NB4 (cell line): Measurements from ENCODE around the gene EBF4.

ENCODE experiments used
- CTCF ChIP-seq: IDR thresholded peaks from one replicate; pipeline ENCODE4 v1.5.1; 2012; ENCODE audit warnings: low read depth, low read length
- MAX ChIP-seq: IDR thresholded peaks from 2 replicates; pipeline ENCODE4 v1.6.1; 2011; ENCODE audit warnings: low read depth, low read length
- POLR2A ChIP-seq: IDR thresholded peaks from 2 replicates; pipeline ENCODE4 v1.6.1; 2011; ENCODE audit warnings: mild to moderate bottlenecking; ENCODE audit not compliant: insufficient read length; ENCODE audit errors: extremely low read depth

GRCh38 chr20:2761885-2762284, 69.3 kb downstream of the EBF4 start:
- no peak for TF ChIP-seq CTCF
- no peak for TF ChIP-seq MAX
- TF ChIP-seq POLR2A, result no peak
